Panc1 (cell line): Measurements from ENCODE around the gene LSM14A. TPM values are rescaled to one million over a fixed set of nuclear protein-coding genes. Genes with fewer than 3 reads are reported as not detected.

Experiments
- ATAC-seq: fragments of 200-7000 bp; cut with Tn5 transposase; 2 replicates; pipeline ENCODE4 v1.9.1; 2020; ENCODE audit warnings: mild to moderate bottlenecking, moderate library complexity
- BruUV-seq: library from RNA; stranded (reverse); fragments of 400-500 nt; replicated peaks from 2 replicates; lab custom pipeline; 2021; lab: Mats Ljungman, UMichigan
- CTCF ChIA-PET: fragments of 300-600 bp; sonication (Branson Sonifier 250); formaldehyde crosslinking; loops from one replicate; lab custom pipeline; 2022; ENCODE audit warnings: antibody characterized with exemption; lab: Charles Lee
- POLR2A ChIA-PET: fragments of 300-600 bp; sonication (Branson Sonifier 250); formaldehyde crosslinking; loops from one replicate; lab custom pipeline; 2022; ENCODE audit warnings: antibody characterized with exemption; lab: Charles Lee
- DNase-seq: peaks from one replicate; pipeline ENCODE4 v3.0.0-alpha.2; 2010; ENCODE audit warnings: low read depth, low spot score
- H3K27ac ChIP-seq: 2 replicates; pipeline ENCODE4 v1.5.1; 2011; ENCODE audit warnings: mild to moderate bottlenecking, low read length, inconsistent platforms
- H3K27me3 ChIP-seq: fragments of 200-500 bp; sonication (Bioruptor generic); 2 replicates; pipeline ENCODE4 v1.6.0; 2014; ENCODE audit warnings: low read length, inconsistent platforms; ENCODE audit not compliant: control insufficient read depth, insufficient read depth
- H3K36me3 ChIP-seq: fragments of 200-500 bp; sonication (Bioruptor generic); 2 replicates; pipeline ENCODE4 v1.5.1; 2014; ENCODE audit warnings: inconsistent platforms, mild to moderate bottlenecking, low read length, moderate library complexity; ENCODE audit not compliant: control insufficient read depth, insufficient read depth
- H3K4me1 ChIP-seq: 2 replicates; pipeline ENCODE4 v1.5.1; 2011; ENCODE audit warnings: inconsistent platforms, mild to moderate bottlenecking, low read length, moderate library complexity; ENCODE audit not compliant: control insufficient read depth, insufficient read depth
- H3K4me3 ChIP-seq, 2 experiments: 2 replicates each; pipeline ENCODE4 v1.5.1; 2011 to 2012; ENCODE audit warnings: low read depth in 2 of 2, low read length in 2 of 2, mild to moderate bottlenecking in 2 of 2, inconsistent platforms in 1 of 2, moderate library complexity in 1 of 2
- H3K9me3 ChIP-seq: fragments of 200-500 bp; sonication (Bioruptor generic); 2 replicates; pipeline ENCODE4 v1.5.1; 2014; ENCODE audit warnings: low read depth, mild to moderate bottlenecking, inconsistent platforms, low read length, moderate library complexity; ENCODE audit not compliant: control insufficient read depth, insufficient read depth
- CTCF ChIP-seq: fragments of 450-650 bp; IDR thresholded peaks from 2 replicates; pipeline ENCODE4 v1.5.1; 2017; ENCODE audit warnings: mild to moderate bottlenecking
- POLR2AphosphoS5 ChIP-seq: IDR thresholded peaks from 2 replicates; pipeline ENCODE4 v1.6.1; 2012; ENCODE audit warnings: mild to moderate bottlenecking, low read depth, low read length, moderate library complexity
- REST ChIP-seq, 2 experiments: IDR thresholded peaks; 2 replicates each; pipeline ENCODE4 v1.6.1; 2011 to 2012; ENCODE audit warnings: low read depth in 2 of 2, control low read depth in 1 of 2, low read length in 1 of 2, mild to moderate bottlenecking in 1 of 2, moderate library complexity in 1 of 2; ENCODE audit not compliant: insufficient read depth in 1 of 2
- SIN3A ChIP-seq: IDR thresholded peaks from 2 replicates; pipeline ENCODE4 v1.6.1; 2012; ENCODE audit warnings: low read depth, mild to moderate bottlenecking, low read length, moderate library complexity, borderline replicate concordance; ENCODE audit not compliant: insufficient read depth
- TCF7L2 ChIP-seq: IDR thresholded peaks from 2 replicates; pipeline ENCODE4 v1.6.1; 2011; ENCODE audit warnings: mild to moderate bottlenecking, low read depth, low read length, inconsistent platforms
- in situ Hi-C: cut with HindIII; loops from 2 replicates; pipeline ENCODE4 v1.10.0; 2016; ENCODE audit warnings: low sequenced_read_pairs, low pct_unique_long_range_greater_than_20kb
- intact Hi-C: fragments of 100-400 bp; cut with micrococcal nuclease; formaldehyde crosslinking; loops from one replicate; pipeline ENCODE4 v1.10.0; 2022; ENCODE audit not compliant: unreplicated experiment
- total RNA-seq: library from RNA; stranded (reverse); gene quantifications from one replicate; pipeline ENCODE4 v1.2.1, GENCODE V29; 2021; ENCODE audit not compliant: unreplicated experiment

The LSM14A gene
- total RNA-seq, 1 experiment from 2014 or later, result 152 TPM

- BruUV-seq, result no TSS peak
- intact Hi-C loops, result no loop called here
- Histone ChIP-seq H3K27me3 (no peaks in the 10 kb centered on the region), H3K27ac (no peak overlapping the region), H3K36me3 (peaks cover 22% of the 10 kb centered on the region), H3K9me3 (no peaks in the 10 kb centered on the region), H3K4me1 (peaks cover 17% of the 10 kb centered on the region), H3K4me3 (no peak overlapping the region)
- TF ChIP-seq REST (IDR thresholded peaks at IDR 0.05; ENCODE audit: insufficient read depth in 1 of 2, low read depth in 2 of 2, low read length in 1 of 2) (no peak), CTCF (no peak), SIN3A (no peak), TCF7L2 (no peak), POLR2AphosphoS5 (no peak)
- ChIA-PET CTCF (no interaction called here), POLR2A (no interaction called here)
- ATAC-seq (no peak), DNase-seq (no peak)
- in situ Hi-C loops, result no loop called here
Observed at GRCh38 chr19:34214040-34214439, 41.7 kb downstream of the LSM14A start.

- Histone ChIP-seq H3K4me1 (peaks cover 17% of the 10 kb centered on the region), H3K9me3 (no peaks in the 10 kb centered on the region), H3K27me3 (no peaks in the 10 kb centered on the region), H3K27ac (no peak overlapping the region), H3K4me3 (no peak overlapping the region), H3K36me3 (peaks cover 22% of the 10 kb centered on the region; the same call in 1 of the 2 replicates)
- DNase-seq (no peak), ATAC-seq (no peak)
- no TSS peak for BruUV-seq
- intact Hi-C loops (no loop called here), in situ Hi-C loops (no loop called here)
- ChIA-PET POLR2A (no interaction called here), CTCF (no interaction called here)
- TF ChIP-seq REST (IDR thresholded peaks at IDR 0.05; ENCODE audit: insufficient read depth in 1 of 2, low read depth in 2 of 2, low read length in 1 of 2) (no peak), POLR2AphosphoS5 (no peak), CTCF (no peak), TCF7L2 (no peak), SIN3A (no peak)
Observed at GRCh38 chr19:34215006-34215665, 42.8 kb downstream of the LSM14A start.
